ENCODE measurements around the gene CDK2AP2.

DNA sequence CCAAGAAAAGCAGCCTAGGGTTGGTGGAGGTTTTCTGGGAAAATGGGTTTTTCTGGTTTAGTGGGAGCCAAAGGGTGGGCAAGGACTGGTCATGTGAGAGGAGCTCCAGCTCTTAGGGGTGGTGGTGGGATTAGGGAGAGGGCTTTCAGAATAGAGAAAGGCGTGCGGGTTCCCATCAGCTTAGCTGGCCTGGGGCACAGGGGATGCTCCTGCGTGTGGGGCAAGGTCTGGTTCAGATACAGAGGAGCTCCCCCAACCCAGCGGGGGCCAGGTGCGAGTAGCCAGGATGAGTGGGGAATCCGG, 39.6 kb downstream of the CDK2AP2 start:
- TF ChIP-seq, protein P1, sequence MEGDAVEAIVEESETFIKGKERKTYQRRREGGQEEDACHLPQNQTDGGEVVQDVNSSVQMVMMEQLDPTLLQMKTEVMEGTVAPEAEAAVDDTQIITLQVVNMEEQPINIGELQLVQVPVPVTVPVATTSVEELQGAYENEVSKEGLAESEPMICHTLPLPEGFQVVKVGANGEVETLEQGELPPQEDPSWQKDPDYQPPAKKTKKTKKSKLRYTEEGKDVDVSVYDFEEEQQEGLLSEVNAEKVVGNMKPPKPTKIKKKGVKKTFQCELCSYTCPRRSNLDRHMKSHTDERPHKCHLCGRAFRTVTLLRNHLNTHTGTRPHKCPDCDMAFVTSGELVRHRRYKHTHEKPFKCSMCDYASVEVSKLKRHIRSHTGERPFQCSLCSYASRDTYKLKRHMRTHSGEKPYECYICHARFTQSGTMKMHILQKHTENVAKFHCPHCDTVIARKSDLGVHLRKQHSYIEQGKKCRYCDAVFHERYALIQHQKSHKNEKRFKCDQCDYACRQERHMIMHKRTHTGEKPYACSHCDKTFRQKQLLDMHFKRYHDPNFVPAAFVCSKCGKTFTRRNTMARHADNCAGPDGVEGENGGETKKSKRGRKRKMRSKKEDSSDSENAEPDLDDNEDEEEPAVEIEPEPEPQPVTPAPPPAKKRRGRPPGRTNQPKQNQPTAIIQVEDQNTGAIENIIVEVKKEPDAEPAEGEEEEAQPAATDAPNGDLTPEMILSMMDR (IDR thresholded peaks at IDR 0.05), result no peak
- TF ChIP-seq EP300 (IDR thresholded peaks at IDR 0.05), result no peak

All from suprapubic skin (tissue), 3 donors.